SHP77 treated with DMSO at 0.1 percent for 48 hours (cell line): Measurements from ENCODE around the gene NTMT2.
"Not testable (repeated sequence)": the region's sequence is repeated elsewhere in the genome, so short reads cannot be mapped to it uniquely, and the experiment has no call there.

Experiments used
- DNase-seq: peaks from one replicate; lab custom pipeline; 2025; lab: John Stamatoyannopoulos, UW

Gene NTMT2

GRCh38 chr1:170157820-170158219, 12.1 kb downstream of the NTMT2 start:
- DNase-seq: no peak

DNA sequence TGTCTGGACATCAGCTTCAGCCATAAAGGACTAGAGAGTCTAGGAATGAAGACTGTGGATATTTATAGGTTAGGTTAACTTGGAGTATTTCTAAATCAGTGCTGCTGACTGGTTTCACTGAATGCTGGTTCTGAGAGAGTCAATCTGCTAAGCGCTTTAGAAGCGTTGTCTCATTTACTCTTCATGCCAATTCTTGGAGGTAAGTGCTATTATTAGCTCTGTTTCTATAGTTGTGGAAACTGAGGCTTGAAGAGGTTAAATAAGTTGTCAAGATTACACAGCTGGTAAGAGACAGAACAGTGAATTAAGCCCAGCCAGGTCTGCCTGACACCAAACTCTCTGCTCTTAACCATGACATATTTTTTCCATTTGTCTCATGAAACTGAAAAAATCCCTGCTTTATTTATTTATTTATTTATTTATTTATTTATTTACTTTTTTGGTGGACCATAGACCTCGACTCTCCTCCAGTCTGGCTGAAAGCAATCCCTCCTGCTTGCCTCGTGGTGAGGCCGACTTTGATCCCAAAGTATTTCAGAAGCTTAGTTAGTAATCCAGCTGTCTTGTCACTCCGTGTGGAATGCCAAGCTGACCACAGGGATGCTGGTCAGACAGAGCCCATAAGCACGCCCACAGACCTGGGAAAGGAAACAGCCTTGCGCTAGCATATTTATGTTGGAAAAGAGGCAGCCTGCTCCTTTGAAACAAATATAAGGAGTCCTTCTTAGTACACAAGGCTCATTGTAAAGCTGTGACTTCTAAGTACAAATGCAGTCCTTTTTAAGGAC, 16.9 kb downstream of the NTMT2 start:
- DNase-seq: no peak

DNA sequence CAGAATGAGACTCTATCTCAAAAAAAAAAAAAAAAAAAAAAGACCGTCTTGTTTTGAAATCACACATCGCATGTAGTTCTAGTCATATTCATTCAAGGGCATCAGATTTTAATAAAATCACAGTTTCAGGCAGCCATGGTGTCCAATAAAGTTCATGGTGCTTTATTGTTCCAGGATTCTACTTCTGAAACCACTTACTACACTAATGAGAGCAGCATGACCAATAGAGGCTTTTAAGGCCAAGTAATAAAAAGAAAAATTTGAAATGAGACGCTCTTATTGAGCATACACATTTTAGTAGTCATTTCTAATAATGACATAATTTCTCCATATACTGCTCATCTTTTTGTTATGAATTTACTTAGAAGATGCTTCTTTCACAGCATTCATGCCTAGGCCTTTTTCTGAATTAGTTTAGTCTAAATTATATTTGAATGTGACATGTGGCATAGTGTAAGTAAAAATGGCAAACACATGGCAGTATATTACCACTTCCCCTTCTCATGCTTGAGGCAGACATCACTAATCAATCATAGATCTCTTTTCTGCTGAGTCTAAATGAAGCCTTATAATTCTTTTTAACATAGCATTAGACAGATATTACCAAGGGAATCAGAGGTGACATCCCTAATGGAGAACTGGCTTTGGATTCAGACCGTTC, 18.5 kb downstream of the NTMT2 start:
- DNase-seq: no peak

DNA sequence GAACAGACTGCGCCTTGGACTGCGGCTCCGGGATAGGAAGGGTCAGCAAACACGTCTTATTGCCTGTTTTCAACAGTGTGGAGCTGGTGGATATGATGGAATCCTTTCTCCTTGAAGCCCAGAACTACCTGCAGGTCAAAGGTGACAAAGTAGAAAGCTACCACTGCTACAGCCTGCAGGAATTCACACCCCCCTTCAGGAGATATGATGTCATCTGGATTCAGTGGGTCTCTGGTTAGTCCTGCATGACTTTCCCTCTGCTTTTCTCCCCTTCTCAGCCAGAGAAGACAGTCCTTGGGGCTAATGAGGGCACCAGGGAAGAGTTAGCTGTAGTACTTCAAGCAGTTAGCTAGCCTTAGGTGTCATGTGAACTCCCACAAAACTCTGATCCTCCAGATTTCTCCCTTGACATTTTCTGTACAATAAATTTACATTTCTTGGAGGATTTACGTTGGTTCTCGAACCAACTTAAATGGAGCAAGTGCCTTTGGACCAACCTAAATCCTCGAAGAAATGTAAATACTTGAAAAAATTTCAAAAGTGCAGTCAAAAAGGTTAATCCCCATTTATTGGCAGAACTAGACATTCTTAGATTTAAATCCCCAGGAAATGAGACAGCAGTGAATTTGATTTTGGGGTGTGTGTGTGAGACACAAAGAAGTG, 20.9 kb downstream of the NTMT2 start:
- DNase-seq: no peak

DNA sequence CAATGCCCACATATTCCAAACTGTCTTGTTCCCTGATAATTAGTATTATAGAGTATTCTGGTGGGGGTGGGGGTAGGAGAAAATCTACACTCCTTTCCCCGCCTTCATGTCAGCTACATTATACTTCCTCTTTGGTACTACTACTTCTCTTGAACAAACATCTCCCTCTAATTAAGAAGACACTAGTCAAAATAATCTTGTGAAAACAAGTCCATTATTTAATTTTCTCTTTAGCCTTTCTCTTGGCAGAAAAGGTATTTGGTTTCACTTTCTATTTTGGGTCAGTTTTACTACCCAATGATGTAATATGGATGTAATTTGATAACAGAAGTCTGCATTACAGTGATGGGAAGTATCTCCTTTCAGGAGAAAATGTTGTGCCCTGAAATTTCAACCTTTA, 22.5 kb downstream of the NTMT2 start:
- peak; percentile 69 for DNase-seq

GRCh38 chr1:170170513-170170912, 24.8 kb downstream of the NTMT2 start:
- not testable (repeated sequence) for DNase-seq

- DNase-seq: no peak
These were observed 28.6 kb downstream of the NTMT2 start for GRCh38 chr1:170174395-170174794.

- DNase-seq: no peak
These were observed 29.3 kb downstream of the NTMT2 start for GRCh38 chr1:170175041-170175440.

GRCh38 chr1:170175484-170175883, 29.7 kb downstream of the NTMT2 start:
- no peak for DNase-seq

DNA sequence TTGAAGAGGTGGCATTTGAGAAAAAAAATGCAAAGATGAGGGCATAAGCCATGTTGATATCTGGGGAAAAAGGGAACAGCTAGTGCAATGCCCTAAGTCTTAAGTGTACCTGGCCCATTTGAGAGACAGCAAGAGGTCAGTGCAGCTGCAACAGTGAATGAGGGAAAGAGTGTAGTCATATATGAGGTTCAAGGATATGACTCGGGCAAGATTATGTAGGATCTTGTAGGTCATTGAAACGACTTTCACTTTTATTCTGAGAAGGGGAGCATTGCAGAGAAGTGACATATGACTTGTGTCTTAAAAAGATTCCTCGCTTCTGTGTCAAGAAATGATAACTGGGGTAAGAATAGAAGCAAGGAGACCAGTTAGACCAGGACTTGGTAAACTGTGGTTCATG, 31.0 kb downstream of the NTMT2 start:
- no peak for DNase-seq

DNA sequence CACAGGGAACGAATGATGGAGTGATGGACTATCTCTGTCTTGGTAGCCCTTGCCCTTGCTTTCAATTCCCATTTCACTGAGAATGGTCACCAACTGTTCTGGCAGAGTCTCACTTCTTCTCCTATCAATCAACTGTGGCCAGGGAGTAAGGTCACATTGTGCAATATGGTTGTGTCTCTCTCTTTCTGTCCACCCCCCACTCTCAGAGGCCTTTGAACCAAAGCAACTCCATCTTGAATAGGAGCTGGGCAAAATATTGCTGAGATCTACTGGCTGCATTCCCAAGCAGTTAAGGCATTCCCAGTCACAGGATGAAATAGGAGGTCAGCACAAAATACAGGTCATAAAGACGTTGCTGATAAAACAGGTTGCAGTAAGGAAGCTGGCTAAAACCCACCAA, 36.7 kb downstream of the NTMT2 start:
- DNase-seq: no peak

GRCh38 chr1:170192546-170192945, 46.8 kb downstream of the NTMT2 start:
- no peak for DNase-seq

GRCh38 chr1:170194451-170194850, 48.7 kb downstream of the NTMT2 start:
- no peak for DNase-seq

DNA sequence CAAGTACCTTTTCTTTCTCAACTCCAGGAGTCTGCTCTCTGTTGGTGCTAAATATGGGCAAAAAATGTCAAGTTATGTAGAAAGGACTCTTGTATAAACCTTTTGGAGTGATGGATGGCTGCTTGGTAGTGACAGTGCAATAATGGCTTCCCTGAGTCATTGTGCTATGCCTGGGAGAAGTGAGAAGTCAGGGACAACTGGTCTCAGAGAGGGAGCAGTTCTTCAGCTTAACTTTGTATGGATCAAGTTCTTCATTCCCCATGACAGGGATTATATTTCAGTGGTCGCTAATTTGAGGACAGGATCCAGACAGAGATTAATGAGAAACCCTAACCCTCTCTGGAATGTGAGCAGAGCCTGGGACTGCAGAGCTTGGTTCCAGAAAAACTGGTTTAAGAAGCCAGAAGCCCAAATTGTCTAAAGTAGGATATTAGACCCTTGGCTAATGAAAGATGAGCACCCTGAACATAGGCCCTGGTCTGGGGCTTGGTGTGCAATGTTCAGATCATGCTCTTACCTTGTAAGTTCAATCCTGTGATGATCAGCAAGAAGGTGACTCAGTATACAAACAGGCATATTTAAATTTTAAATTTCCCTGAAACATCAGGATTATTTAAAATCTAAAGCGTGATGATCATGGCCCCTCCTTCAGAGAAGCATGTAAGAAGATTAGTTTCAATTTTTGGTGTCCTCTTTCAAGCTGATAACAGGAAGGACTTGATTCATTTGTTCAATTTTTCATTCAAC, 50.9 kb downstream of the NTMT2 start:
- no peak for DNase-seq

GRCh38 chr1:170198090-170198489, 52.3 kb downstream of the NTMT2 start:
- no peak for DNase-seq

GRCh38 chr1:170198584-170198983, 52.8 kb downstream of the NTMT2 start:
- no peak for DNase-seq

GRCh38 chr1:170200161-170200560, 54.4 kb downstream of the NTMT2 start:
- no peak for DNase-seq

GRCh38 chr1:170200621-170201397, 55.0 kb downstream of the NTMT2 start:
- DNase-seq: no peak

DNA sequence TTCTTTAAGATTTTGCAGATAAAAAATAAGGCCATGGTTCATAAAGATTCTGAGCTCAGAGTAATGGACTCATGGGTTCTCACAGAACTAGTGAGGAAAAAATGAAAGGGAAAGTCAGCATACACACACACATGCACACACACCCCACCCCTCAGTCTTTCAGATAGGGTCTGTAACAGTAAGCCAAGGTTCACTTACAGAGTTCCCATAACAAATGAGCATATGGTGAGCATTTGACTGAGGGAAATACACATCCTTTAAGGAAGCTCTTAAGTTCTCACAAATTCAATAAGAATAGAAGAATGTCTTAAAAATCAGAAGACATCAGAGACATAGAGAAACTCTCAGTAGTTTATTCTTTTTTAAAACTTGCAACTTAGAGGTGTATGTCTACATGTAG, 57.9 kb downstream of the NTMT2 start:
- no peak for DNase-seq

GRCh38 chr1:170204121-170204520, 58.4 kb downstream of the NTMT2 start:
- DNase-seq: no peak

GRCh38 chr1:170205301-170205700, 59.5 kb downstream of the NTMT2 start:
- DNase-seq: no peak

DNA sequence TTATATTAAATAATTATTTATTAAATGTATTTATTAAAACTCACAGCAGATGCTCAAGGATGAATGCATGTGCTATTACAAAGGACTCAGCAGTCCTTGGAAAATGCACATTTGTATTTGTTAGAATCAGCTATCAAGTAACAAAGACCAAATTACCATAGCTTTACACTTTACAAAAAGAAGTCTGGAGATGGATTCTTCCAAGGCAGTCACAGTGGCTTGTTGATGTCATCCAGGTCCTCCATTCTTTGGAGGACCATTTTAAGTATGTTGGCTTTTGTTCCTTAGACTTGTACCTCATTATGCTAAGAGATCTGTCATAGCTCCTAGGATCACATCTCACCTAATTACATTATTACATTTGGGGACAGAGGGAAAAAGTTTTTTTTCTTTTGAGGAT, 63.4 kb downstream of the NTMT2 start:
- no peak for DNase-seq
